COLO668 (cell line): Measurements from ENCODE around the gene CYP26B1.

ENCODE experiments used
- DNase-seq: peaks from one replicate; lab custom pipeline; 2025; ENCODE audit not compliant: unreplicated experiment; lab: John Stamatoyannopoulos, UW

CYP26B1 gene

DNA sequence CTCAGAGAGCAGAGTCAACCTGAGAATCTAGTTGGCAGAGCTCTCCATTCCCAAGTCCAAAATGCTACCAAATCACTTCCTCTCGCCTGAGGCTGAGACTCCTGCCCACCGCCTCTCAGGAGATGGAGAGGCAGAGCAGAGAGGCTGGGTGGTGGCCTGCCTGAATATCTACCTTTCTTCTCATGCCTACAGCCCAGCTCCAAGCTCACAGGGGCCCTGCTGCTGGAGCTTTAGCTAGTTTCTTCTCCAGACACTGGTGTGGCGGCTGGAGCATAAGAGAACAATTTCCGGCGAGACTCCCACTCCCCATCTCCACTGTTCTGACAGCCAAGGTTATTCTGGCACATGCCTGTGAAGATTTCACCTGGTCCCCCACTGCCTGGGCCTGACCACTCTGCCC, 8.1 kb upstream of the CYP26B1 start:
- DNase-seq = no peak

DNA sequence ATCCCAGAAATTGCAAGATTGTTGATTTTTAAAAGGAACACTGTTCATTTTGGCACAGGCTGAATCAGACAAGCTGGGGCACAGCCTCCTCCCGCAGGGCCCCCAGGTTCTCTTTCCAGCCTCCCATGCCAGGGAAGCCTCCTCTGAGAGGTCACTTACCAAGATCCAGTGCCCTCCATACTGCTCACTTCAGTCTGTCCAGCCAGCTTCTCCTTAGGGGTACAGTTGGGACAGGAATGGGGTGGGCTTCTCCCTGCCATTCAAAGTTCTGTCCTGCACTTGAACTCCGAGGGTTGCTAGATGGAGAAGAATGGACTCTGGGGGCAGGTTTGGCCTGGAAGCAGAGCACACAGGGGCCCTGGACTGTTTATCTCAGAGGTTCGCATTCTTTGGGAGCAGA, 7.5 kb upstream of the CYP26B1 start:
- DNase-seq = no peak

DNA sequence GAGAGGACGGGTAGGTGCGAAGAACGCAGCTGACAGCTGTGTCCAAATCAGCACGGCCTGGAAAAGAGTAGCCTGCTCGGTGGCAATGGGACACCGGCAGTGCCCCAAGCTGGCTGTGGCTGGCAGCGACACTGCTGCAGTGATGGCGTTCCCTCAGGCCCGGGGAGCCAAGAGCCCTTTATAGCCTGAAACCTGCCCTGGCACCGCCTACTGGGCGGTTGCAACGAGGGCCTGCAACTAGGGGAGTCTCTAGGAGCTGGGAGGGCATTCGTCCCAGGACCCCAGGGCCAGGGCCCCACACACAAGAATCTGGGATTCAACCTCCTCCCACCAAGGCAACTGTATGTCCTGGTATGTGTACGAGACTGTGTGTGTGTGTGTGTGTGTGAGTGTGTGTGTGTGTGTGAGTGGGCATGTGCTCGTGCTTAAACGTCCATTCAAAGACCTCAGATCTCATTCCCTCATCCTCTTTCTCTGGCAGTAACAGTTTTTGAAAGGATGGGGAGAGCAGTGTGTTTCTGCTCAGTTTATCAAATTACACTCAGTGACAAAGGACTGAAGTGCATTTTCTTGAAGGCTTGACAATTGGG, 6.8 kb upstream of the CYP26B1 start:
- DNase-seq = no peak

DNA sequence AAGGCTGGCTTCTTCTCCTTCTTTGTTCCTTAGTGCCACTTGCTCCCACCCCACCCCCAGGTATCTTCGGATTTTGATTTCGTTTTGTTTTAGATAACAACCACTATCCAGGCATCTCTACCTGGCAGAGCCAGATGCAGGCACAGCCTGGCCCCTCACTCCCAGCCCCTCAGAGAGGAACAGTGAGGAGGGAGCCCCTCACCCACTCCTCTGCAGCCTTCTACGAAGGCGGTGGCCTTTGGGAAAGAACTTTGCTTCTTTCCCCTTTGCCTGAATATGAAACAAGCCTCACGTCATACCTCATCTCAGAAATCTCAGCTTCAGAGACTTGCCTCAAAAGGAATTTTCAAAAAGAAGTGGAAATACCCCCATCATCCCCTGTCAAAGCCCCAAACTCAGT, 6.3 kb upstream of the CYP26B1 start:
- no peak for DNase-seq

DNA sequence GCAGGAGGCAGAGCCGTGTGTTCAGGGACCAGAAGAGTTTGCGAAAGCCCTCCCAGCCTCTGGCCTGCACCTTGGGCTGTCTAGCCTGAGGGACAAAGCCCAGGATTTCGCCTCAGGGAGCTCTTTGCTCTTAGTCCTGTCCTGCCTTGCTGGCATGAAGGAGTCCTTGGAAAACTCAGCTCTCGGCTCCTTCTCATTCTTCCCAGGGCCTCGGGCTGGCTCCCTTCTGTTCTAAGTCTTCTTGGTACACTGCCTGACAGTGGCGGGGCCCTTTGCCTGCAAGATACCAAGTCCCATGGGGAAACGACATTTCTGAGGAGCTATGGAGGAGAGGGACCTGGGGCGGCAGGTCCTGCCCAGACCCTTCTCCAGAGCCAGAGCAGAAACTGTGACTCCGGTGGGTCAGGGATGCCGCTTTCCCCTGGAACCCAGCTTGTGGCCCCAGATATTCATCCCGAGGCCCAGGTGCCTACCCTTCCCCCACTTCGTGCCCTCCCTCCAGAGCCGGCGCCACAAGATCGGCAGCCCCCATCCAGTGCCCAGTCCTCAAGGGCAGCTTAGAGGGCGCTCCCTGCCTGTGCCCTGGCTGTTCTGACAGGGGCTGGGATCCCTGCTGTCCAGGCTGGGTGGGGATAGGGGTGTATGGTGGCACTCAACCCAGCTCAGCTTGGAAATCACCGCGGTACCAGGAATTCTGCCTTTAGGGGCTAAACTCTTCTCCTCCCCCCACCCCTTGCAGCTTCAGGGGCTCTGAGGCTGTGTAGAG, 5.5 kb upstream of the CYP26B1 start:
- DNase-seq = no peak

DNA sequence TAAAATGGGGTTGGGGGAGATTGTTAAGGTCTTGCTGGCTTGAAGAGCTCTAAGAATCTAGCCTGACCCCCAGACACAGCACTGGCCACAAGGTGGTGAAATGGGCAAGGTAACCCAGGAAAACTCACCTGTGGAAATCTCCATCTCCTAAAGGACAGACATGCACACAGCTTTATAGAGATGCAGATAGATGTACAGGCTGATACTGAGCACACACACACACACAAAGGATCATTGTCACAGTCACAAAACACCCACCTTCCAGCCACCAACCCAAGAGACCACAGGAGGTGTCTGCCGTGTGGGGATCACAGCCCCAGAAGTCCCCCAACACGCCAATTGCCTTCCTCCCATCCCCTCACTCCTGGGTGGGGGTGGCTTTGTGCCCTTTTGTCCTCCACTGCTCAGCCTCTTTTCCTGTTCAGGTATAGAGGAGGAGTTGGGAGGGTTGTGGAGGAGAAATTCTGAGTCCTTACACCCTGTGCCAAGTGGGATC, 3.2 kb upstream of the CYP26B1 start:
- peak; percentile 24 for DNase-seq

DNA sequence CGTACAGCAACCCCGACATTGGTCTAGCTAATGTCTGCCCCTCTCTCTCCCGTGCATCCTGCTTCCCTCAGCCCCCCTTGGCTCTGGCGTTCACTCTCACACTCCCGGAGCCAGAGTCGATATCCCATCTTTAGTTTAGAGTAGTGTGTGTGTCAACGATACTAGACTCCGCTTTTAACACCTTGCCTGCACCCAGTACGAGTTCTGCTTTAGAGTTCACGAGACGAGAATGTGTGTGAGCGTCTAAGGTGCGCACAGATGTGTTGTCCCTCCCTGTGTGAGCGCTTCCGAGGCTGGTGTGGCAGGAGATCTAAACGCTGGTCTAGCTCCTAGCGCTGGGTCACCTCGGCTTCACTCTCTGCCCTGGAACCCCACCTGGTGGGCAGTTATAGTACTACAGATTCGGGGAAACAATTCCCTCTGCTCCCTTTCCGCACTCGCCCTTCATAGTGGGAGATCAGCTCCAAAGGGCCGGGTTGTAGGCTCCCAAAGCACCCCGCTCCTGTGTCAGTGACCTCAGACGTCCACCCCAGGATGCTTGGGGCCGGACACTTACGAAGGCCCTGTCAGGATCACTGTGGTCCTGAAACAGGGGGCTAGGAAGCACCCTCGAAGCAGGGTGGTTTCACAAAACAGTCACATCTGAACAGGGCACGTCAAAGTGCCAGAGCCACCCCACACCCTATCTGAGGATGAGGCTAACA, 2.6 kb upstream of the CYP26B1 start:
- DNase-seq = peak; percentile 83

DNA sequence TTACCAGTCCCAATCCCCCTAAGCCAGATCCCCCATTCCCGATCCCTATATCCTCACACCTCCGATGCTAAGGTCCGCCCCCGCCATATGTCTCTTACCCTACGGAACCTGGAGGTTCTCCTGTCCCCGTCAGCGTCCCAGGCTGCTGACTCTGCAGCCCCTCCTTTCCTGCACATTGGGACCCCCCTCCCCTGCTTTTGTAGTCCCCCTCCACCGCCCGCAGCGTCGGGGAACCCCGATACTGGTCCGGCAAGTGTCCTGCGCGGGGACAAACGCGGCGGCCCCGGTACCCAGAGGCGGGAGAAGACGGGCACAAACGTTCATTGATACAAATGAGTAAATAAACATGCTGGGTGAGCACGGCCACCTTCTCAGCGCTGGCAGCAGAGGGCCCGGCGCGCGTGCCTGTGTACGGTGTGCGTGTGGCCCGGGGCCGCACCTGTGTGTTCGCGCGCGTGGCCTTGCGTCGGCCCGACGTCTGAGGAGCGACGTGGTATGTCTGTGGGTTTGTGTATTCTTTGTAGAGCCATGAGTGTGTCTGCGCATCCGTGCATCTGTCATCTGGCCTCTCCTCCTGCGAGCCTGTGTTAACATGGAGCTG, 2.0 kb upstream of the CYP26B1 start:
- peak; percentile 57 for DNase-seq

DNA sequence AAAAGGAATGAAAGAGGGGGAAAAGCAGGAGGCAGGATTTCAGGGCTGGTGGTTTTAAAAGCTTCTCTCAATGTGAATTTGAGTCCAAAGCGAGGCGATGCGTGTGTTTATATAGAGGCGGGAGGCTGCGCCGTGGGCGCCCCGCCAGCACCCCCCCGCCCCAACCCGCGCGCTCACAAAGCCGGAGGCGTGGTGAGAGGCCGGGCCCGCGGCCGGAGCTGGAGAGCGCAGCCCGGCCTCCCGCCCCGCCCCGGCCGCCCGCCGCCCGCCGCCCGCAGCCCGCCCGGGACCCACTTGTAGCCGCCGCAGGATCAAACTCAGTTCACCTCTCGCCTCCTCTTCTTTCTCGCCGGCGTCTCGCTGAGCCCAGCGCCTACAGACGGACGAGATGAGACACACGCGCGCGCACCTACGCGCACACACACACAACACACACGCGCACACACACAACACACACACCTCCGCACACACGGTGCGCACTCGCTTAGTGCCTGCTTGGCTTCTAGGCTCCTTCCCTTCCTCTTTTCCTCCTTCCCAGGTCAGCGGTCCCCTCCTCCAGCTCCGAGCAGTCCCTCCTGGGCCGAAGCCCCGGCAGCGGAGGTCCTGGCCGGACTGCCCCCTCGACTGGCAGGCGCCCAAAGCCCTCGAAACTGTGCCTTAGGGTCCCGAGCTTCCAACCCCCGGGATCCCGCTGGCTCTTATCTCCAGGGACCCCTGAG, 1.3 kb upstream of the CYP26B1 start:
- peak; percentile 51 for DNase-seq

DNA sequence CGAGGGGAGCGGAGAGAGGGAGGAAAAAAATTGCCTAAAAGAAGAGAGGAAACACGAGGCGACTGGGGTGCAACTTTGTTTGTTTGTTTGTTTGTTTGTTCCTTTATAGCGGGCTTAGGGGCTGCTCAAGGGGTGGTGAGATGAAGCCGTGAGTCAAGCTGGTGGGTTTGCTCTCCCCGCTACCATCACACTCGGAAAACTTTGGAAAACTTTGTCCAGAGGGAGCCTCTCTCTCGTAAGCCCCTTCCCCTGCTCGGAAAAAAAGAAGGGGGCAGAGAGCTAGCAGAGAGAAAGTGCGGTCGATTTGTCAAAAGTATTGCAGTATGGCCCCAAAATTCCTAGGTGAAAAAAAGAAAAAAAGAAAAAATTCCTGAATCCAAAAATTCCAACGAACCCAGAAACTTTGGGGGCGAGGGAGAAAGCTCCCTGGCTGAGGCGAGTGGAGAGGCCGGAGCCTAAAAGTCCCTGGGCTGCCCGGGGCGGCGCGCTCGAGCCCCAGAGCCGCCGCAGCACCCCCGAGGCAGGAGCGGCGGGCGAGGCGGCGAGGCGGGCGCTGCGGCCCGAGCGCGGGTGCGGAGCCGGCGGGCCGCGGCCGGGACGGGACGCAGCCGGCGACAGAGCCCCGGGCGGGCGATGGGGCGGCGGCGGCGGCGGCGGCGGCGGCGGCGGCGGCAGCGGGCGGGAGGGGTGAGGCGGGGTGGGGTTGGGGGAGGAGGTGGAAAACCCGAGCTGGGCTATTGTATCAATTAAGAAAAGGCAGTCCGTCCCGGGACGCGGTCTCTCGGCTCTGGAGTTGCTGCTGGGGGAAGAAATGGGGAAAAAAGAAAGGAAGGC, 558 bp upstream of the CYP26B1 start:
- peak; percentile 28 for DNase-seq

DNA sequence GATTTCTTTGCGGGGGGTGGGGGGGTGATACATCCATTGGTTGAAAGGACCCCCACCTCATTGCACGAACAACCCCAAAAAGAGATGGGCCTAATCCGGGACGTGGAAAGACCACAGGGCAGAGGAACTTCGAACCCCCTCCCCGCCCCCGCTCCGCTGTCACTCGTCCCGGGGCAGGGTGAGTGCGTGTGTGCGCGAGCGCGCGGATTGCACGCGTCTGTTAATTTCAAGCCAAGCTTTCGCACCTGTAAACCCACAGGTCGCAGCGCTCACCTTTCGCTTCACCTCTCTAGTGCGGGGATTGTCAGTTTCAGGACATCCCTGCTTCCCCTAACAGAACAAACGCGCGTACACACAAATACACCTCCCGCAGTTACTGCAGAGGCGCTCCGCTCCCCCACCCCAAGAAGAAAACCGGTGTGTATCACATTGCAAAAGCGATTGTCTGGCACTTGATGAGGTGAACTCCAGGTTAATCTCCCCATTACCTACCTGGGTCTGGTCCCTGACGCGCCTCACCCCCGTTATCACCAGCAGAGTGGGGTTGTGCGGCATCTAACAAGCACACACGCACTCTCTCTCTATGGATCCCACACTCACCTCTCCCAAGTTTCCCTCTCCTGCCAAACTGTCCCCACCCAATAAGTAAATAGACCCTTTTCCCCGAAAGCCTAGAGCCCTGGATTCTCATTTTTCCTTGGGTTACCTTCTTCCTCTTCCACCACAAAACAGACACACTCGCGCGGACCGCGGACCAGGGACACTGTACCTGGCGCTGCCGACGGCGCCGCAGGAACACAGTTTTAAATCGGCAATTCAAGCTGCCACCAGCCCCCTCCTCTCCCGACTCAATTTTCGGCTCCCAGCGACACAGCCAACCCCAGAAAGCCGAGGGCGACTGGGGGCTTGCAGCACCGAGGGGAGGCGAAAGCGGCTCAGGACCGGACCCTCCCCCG, 1.0 kb downstream of the CYP26B1 start:
- DNase-seq = peak; percentile 30

DNA sequence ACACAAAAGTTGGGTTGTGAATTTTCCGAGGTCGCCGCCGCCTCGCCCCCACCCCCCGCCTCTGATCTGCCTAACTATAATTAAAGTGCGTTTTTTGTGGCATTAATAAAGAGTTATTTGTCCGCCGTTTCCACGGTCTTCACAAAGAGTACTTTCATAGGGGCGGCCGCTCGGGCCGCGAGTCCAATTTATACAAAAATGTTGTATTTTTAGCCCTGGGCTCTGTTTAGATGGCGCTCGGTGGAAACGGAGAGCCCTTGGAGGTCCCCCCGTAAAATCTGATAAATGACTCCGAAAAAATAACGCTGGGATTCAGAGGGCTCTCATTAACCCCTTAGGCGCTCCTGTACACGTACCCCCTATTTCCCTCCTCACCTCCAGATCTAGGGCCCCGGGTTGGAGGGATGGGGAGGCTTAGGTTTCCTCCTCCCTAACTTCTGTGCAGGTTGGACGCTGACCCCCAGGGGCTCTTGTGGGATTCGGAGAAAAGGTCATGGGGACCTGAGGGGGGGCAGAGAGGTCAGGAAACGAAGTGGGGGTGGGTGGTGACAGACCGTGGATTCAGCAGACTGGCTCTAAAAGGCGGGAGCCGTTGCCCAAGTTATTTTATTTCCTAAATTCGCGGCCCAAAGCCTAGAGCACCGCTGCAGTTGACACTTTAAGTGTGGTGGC, 1.9 kb downstream of the CYP26B1 start:
- no peak for DNase-seq

DNA sequence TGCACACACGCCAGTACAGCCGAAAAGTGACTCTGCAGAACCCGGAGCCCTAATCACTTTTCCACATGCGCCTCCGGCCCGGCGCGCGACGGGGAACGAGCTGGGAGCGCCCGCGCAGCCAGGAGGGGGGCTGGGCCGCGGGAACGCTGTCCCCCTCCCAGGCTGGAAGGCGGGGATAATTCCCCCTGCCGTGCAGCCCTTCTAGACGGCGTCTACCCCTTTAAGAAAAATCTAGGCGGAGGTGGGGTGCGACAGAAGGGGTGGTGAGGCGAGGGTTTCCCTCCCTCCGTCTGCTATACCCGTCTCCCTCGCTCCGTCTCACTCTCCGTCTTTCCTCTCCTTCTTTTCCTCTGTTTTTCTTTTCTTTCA, 2.4 kb downstream of the CYP26B1 start:
- peak; percentile 30 for DNase-seq

DNA sequence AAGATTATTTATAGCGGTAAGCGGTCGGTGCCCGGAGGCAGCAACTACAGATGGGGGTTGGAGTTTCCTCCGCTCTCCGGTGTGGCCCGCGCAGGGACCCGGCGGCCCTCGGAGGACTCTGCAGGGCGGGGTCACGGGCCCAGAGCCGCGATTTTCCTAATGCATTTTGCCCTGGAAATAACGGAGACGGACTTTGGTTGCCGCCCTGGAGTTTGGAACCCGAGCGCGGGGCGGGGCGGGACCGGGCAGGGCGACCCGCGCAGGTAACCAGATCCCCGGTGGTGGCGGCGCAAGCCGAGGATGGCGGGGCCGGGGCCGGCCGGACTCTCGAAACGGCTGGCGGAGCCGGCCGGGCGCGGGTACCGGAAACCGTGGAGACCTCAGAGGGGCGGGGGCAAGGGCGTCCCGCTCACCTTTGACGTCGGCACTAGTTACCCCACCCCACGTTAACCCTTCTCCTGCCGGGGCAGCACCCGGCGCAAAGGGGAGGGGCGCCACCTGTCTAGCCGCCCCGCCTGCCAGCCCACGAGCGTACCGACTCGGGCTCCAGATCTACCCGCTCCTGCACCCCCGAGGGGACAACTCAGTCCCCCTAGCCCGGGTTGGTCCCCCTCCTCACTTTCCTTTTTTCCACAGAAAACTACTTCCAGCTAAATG, 2.9 kb downstream of the CYP26B1 start:
- peak; percentile 51 for DNase-seq

DNA sequence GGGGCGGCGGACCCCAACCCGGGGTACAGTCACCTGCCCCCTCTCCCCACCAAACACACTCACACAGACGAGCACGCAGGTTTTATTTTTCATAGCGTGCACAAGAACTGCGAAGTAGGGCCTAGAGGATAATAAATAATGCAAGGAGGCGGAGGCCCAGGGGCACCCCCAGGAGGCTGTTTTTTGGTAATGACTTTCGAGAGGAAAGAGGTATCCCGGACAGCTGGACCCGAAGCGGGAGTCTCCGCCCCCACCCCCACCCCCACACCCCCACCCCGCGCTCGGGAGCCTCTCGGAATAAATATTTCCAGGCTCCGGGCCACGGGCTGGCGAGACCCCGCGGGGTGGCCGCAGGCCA, 3.4 kb downstream of the CYP26B1 start:
- DNase-seq = no peak

DNA sequence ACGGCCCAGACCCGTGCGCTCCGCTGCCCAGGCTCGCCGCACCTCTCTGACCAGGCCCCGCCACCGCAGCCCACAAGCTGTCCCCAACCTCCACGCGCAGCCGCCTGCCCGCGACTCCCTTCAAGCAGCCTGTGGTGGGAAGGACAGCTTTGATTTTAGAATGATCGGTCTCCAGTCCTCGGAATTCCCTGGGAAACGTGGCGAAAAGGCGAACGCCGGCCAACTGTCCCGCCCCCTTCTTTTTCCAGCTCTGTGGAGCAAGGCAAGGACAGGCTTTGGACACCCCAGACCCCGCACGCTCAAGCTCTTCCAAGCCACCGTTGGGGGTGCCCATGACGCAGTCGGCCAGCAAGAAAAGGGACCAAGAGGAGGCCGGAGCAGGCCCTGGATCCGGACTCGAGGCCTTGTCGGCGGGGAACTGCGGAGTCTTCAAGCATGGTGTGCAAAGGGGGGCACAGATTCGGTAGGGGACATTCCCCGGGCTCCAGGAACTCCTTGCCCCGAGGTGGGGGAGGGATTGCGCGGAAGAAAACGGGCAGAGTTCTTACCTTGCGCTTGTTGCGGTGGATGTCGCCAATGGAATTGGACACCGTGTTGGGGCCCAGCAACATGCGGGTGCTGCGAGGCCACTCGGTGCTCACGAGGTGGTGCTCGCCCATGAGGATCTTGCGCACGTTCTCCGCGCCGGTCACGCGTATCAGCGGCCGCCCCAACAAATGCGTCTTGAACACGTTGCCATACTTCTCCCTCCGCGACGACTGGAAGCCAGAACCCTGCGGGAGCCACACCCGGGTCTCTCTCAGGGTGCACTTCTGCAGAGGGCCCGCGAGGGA, 4.0 kb downstream of the CYP26B1 start:
- peak; percentile 26 for DNase-seq
